ENCODE results near the gene MEPCE.

GRCh38 chr7:100380196-100380595, 49.4 kb upstream of the MEPCE start:
- TF ChIP-seq, protein P1, sequence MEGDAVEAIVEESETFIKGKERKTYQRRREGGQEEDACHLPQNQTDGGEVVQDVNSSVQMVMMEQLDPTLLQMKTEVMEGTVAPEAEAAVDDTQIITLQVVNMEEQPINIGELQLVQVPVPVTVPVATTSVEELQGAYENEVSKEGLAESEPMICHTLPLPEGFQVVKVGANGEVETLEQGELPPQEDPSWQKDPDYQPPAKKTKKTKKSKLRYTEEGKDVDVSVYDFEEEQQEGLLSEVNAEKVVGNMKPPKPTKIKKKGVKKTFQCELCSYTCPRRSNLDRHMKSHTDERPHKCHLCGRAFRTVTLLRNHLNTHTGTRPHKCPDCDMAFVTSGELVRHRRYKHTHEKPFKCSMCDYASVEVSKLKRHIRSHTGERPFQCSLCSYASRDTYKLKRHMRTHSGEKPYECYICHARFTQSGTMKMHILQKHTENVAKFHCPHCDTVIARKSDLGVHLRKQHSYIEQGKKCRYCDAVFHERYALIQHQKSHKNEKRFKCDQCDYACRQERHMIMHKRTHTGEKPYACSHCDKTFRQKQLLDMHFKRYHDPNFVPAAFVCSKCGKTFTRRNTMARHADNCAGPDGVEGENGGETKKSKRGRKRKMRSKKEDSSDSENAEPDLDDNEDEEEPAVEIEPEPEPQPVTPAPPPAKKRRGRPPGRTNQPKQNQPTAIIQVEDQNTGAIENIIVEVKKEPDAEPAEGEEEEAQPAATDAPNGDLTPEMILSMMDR (IDR thresholded peaks at IDR 0.05; ENCODE audit: low read depth, low read length, poor library complexity, severe bottlenecking), result no peak
- TF ChIP-seq EZH2phosphoT487 (IDR thresholded peaks at IDR 0.05; ENCODE audit: borderline replicate concordance, low read length), result no peak

Measured in DOHH2 (cell line).